A172 (cell line): Measurements from ENCODE around the gene ERI3. TPM values are rescaled to one million over a fixed set of nuclear protein-coding genes. Genes with fewer than 3 reads are reported as not detected.
A peak's percentile ranks its signal among the peaks of the same experiment; 100 is the strongest.

Experiments
- DNase-seq: peaks from one replicate; pipeline ENCODE4 v3.0.0-alpha.2; 2015; ENCODE audit warnings: low spot score
- total RNA-seq: library from RNA; depleted of rRNA; stranded (reverse); fragments of >200 nt; shearing (Covaris generic); gene quantifications from 2 replicates; pipeline ENCODE4 v1.2.3, GENCODE V29; 2014

The ERI3 gene
- total RNA-seq, 1 experiment from 2014 or later = 48.0 TPM

- peak; percentile 65 for DNase-seq
These were observed 117.2 kb downstream of the ERI3 start for GRCh38 chr1:44237721-44238457.

GRCh38 chr1:44236490-44237272, 118.4 kb downstream of the ERI3 start:
- DNase-seq = no peak

GRCh38 chr1:44235808-44236207, 119.2 kb downstream of the ERI3 start:
- DNase-seq = no peak

GRCh38 chr1:44233593-44233992, 121.5 kb downstream of the ERI3 start:
- no peak for DNase-seq

- no peak for DNase-seq
These were observed 124.3 kb downstream of the ERI3 start for GRCh38 chr1:44230796-44231195.

DNA sequence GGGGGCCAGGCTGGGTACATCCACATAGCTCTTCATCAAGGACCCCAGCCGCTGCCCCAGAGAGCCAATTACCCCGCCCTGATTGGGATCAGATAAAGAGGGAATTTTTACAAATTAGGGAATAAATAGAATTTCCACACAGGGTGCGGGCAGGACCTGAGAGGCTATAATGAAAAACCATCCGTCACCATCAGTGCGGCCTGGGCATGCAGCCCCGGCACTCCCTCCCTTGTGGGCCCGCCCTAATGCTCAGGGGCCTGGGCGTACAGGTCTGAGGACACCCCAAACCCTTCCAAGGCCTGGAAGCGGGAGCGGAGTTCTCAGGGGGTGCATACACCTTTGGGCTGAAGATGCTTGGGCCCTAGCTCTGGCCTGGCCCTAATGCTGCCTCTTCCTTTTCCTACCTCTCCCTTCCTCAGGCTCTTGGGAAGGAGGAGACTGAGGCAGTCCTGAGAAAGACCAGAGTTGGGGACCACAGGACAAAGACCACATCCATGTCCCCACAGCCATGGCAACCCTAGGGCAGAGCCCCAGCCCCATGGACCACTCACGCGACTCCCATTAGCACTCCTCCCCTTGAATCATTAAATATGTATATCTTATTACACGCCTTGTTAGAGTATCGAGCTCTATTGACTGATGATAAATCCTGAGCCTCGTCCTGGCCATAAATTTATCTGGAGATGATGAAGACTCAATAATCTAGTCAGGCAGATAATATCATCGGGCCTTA, 125.5 kb downstream of the ERI3 start:
- no peak for DNase-seq

GRCh38 chr1:44228218-44228617, 126.8 kb downstream of the ERI3 start:
- no peak for DNase-seq

GRCh38 chr1:44227211-44227610, 127.8 kb downstream of the ERI3 start:
- no peak for DNase-seq

GRCh38 chr1:44225761-44226160, 129.3 kb downstream of the ERI3 start:
- DNase-seq = no peak

GRCh38 chr1:44223187-44223610, 131.9 kb downstream of the ERI3 start:
- no peak for DNase-seq

DNA sequence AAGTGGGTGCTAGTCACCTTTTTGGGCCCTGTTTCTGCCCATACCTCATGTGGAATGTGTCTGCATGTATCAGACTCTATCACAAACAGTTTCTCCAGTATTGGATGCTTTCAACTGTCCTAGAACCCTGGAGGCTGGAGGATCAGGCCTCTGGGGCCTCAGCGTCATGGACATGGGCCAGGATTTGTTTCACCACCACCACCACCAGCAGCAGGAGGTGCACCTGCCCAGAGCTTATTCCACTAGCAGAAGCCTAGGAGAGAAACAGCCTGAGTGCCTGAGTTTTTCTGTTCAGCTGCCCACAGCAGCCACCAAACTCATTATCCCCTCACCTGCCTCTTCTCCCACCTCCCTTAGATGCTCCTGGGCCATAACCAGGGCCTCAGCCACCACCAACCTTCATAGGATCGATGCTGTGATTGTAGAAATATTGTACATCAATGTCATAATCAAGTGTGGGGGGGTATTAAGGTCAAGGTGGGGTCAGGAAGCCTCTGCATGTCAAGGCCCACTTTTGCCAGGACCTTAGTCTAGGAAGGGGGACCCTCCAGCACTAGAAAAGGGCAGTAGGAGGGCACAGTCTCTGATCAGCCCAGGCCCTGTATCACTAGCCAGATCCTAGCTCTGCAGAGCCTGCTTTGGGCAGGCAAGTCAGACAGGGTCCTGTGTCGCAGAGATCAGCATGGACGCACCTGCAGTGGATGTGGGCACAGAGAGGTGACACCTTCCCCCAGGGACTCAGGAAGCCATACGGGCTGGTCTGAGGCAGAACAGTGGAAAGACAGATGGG, 132.5 kb downstream of the ERI3 start:
- no peak for DNase-seq

- no peak for DNase-seq
These were observed 133.3 kb downstream of the ERI3 start for GRCh38 chr1:44221769-44222168.

- DNase-seq = no peak
These were observed 134.3 kb downstream of the ERI3 start for GRCh38 chr1:44220755-44221154.

DNA sequence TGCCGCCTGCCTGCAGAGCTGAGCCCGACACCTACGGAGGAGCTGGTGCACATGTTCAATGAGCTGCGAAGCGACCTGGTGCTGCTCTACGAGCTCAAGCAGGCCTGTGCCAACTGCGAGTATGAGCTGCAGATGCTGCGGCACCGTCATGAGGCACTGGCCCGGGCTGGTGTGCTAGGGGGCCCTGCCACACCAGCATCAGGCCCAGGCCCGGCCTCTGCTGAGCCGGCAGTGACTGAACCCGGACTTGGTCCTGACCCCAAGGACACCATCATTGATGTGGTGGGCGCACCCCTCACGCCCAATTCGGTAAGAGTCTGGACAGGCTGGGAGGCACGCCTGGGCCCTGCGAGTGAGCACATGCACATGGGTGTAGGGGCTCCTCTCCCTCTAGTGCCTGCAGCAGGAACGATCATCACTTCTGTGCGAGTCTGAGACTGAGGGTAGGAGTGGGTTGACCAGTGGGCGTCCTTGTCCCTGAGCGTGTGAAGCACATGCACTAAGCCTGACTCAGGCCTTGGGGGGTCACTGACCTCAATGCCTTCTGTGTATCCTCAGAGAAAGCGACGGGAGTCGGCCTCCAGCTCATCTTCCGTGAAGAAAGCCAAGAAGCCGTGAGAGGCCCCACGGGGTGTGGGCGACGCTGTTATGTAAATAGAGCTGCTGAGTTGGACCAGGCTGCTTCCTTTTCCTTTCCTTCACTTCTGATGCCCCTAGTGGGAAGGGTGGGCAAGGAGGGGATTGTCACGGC, 134.9 kb downstream of the ERI3 start:
- no peak for DNase-seq

- no peak for DNase-seq
These were observed 135.8 kb downstream of the ERI3 start for GRCh38 chr1:44219301-44219626.

DNA sequence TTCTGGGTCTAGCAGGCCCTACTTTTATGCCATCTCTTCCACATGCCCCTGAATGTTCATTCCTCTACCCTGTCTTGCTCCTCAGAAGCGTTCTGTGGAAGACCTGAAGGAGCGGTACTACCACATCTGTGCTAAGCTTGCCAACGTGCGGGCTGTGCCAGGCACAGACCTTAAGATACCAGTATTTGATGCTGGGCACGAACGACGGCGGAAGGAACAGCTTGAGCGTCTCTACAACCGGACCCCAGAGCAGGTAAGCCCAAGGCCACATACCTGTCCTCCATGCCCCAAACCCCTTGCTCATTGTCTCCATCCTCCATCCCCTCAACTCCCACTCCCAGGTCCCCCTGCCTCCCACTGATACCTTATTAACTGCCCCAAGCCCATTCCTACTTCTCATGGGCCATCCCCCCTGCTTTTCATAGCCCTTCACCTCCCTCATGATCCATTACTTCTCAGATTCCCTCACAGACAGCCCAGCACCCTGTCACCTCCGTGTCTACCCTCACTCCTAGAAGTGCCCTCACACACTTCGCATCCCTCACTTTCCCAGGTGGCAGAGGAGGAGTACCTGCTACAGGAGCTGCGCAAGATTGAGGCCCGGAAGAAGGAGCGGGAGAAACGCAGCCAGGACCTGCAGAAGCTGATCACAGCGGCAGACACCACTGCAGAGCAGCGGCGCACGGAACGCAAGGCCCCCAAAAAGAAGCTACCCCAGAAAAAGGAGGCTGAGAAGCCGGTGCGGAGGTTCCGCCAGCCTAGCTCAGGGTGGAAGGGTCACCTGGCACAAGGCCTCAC, 136.4 kb downstream of the ERI3 start:
- no peak for DNase-seq

DNA sequence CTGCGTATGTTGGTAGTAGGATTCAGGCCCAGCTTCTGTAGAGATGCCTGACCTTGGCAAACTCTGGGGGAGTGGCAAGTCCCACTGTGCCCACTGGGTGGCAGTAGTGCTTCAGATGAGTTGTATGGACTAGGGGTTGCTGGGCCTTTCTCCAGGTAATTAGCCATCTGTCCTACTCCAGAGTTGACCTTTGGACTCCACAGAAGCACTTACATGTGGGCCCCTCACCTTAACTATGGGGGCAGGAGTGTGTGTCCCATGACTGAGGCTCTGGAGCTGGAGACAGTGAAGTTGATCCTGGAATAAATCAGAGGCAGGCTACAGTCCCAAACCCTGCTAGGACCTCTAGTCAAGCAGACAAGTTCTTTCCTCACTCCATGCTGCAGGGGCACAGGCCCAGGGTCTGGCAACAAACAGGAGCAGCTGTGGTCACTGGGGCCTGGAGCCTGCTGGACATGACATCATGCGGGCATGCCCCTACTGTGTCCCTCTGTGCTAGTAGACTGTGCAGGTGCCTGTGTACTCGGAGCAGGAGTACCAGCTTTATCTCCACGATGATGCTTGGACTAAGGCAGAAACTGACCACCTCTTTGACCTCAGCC, 137.1 kb downstream of the ERI3 start:
- DNase-seq = peak; percentile 56

- DNase-seq = peak; percentile 71
These were observed 141.6 kb downstream of the ERI3 start, which contains the start of gene DMAP1 for GRCh38 chr1:44213222-44214112. TSS of gene DMAP1 (plus strand) at chr1:44213471. CDS start at chr1:44213754, 283 bp downstream.
